Suprapubic skin (tissue), 4 donors: Measurements from ENCODE around the gene RAB25.

ENCODE experiments used
- POLR2A ChIP-seq, 2 donors: fragments of 450-650 bp; IDR thresholded peaks; one replicate each; pipeline ENCODE4 v1.6.1; 2017; ENCODE audit warnings: antibody characterized with exemption in 2 of 2, mild to moderate bottlenecking in 2 of 2, moderate library complexity in 2 of 2
- POLR2AphosphoS5 ChIP-seq, 3 donors: sonication (generic); formaldehyde crosslinking; IDR thresholded peaks; one replicate each; pipeline ENCODE4 v1.6.1; 2017; ENCODE audit warnings: antibody characterized with exemption in 3 of 3
- TF ChIP-seq, protein P1 (sequence below), 2 donors: fragments of 200-600 bp in 1 of 2; fragments of 450-650 bp in 1 of 2; sonication (generic) in 1 of 2; IDR thresholded peaks; one replicate each; pipeline ENCODE4 v1.5.1; 2016 to 2019; ENCODE audit warnings: antibody characterized with exemption in 2 of 2, mild to moderate bottlenecking in 1 of 2, moderate library complexity in 1 of 2

DNA sequence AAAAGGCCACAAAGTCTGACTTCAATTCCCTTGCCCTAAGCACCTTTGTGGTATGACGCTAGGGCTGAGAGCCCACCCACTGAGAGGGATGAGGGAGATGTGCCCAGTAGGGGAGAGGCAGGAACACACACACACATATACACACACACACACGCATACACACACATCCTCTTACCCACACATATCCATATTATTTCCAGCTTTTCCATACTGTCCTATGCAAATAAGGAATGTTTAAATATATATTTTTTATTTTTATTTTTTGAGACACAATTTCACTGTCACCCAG, 3.0 kb downstream of the RAB25 start:
- TF ChIP-seq, protein P1, sequence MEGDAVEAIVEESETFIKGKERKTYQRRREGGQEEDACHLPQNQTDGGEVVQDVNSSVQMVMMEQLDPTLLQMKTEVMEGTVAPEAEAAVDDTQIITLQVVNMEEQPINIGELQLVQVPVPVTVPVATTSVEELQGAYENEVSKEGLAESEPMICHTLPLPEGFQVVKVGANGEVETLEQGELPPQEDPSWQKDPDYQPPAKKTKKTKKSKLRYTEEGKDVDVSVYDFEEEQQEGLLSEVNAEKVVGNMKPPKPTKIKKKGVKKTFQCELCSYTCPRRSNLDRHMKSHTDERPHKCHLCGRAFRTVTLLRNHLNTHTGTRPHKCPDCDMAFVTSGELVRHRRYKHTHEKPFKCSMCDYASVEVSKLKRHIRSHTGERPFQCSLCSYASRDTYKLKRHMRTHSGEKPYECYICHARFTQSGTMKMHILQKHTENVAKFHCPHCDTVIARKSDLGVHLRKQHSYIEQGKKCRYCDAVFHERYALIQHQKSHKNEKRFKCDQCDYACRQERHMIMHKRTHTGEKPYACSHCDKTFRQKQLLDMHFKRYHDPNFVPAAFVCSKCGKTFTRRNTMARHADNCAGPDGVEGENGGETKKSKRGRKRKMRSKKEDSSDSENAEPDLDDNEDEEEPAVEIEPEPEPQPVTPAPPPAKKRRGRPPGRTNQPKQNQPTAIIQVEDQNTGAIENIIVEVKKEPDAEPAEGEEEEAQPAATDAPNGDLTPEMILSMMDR (IDR thresholded peaks at IDR 0.05), result no peak
- TF ChIP-seq POLR2AphosphoS5 (IDR thresholded peaks at IDR 0.05) (no peak), POLR2A (IDR thresholded peaks at IDR 0.05) (no peak)
